Glutamatergic neuron (in vitro differentiated cells): Measurements from ENCODE around the gene THSD4. TPM values are rescaled to one million over a fixed set of nuclear protein-coding genes. Genes with fewer than 3 reads are reported as not detected.

Source experiments
- DNase-seq: peaks from one replicate; pipeline ENCODE4 v3.0.0; 2022
- H3K27ac Mint-ChIP-seq: one replicate; pipeline ENCODE4 v1.8.0; 2020; ENCODE audit warnings: mild to moderate bottlenecking, mixed read lengths, inconsistent platforms; ENCODE audit not compliant: unreplicated experiment
- H3K27me3 Mint-ChIP-seq: one replicate; pipeline ENCODE4 v1.8.0; 2020; ENCODE audit warnings: mild to moderate bottlenecking, moderate library complexity, mixed read lengths, inconsistent platforms; ENCODE audit not compliant: unreplicated experiment
- H3K36me3 Mint-ChIP-seq: one replicate; pipeline ENCODE4 v1.8.0; 2020; ENCODE audit warnings: mild to moderate bottlenecking, mixed read lengths, inconsistent platforms; ENCODE audit not compliant: unreplicated experiment
- H3K4me1 Mint-ChIP-seq: one replicate; pipeline ENCODE4 v1.8.0; 2020; ENCODE audit warnings: mild to moderate bottlenecking, low read depth, mixed read lengths, inconsistent platforms; ENCODE audit not compliant: unreplicated experiment
- H3K4me3 Mint-ChIP-seq: one replicate; pipeline ENCODE4 v1.8.0; 2020; ENCODE audit warnings: mild to moderate bottlenecking, mixed read lengths, inconsistent platforms; ENCODE audit not compliant: unreplicated experiment
- H3K9me3 Mint-ChIP-seq: one replicate; pipeline ENCODE4 v1.8.0; 2020; ENCODE audit warnings: mild to moderate bottlenecking, moderate library complexity, mixed read lengths, inconsistent platforms; ENCODE audit not compliant: unreplicated experiment
- total RNA-seq: library from RNA; stranded (reverse); fragmentation: NEBNext Ultra II Directional; extraction: Animal tissue kit (Norgen Biotek cat#: 25700); gene quantifications from one replicate; pipeline ENCODE4 v1.2.1, GENCODE V29; 2021; ENCODE audit not compliant: unreplicated experiment
- TF ChIP-seq, protein P1 (sequence below): fragments of 200-600 bp; sonication (generic); IDR thresholded peaks from one replicate; pipeline ENCODE4 v1.5.0; 2021; ENCODE audit not compliant: partially characterized antibody, unreplicated experiment

The THSD4 gene
- total RNA-seq, 1 donor from 2014 or later = 12.3 TPM

GRCh38 chr15:71288348-71288955 is 173.2 kb downstream of the THSD4 start:
- TF ChIP-seq, protein P1, sequence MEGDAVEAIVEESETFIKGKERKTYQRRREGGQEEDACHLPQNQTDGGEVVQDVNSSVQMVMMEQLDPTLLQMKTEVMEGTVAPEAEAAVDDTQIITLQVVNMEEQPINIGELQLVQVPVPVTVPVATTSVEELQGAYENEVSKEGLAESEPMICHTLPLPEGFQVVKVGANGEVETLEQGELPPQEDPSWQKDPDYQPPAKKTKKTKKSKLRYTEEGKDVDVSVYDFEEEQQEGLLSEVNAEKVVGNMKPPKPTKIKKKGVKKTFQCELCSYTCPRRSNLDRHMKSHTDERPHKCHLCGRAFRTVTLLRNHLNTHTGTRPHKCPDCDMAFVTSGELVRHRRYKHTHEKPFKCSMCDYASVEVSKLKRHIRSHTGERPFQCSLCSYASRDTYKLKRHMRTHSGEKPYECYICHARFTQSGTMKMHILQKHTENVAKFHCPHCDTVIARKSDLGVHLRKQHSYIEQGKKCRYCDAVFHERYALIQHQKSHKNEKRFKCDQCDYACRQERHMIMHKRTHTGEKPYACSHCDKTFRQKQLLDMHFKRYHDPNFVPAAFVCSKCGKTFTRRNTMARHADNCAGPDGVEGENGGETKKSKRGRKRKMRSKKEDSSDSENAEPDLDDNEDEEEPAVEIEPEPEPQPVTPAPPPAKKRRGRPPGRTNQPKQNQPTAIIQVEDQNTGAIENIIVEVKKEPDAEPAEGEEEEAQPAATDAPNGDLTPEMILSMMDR = no peak
- H3K9me3 Mint-ChIP-seq = no peaks in the 10 kb centered on the region
- no peak overlapping the region for H3K4me3 Mint-ChIP-seq
- peaks cover 4% of the 10 kb centered on the region for H3K27me3 Mint-ChIP-seq
- peaks cover 5% of the 10 kb centered on the region for H3K36me3 Mint-ChIP-seq
- no peaks in the 10 kb centered on the region for H3K4me1 Mint-ChIP-seq
- no peak overlapping the region for H3K27ac Mint-ChIP-seq
- no peak for DNase-seq

DNA sequence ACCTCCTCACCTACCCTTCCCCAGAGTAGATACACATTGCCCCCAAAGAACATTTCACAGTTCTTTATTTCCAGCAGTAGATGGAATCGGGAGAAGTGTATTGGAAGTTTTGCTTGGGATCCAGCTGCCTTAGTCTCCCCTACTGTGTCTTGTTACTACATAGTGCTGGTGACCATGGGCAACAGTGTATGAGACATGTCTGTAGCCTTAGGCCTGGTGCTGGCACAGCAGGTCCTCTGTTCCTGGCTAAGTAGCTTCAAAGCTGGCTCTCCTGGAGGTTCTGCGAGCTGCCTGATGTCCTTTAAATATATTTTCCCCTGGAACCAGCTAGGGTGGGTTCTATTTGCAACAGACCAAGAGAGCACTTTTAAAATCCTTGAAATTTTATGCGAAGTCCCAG is 174.7 kb downstream of the THSD4 start:
- Mint-ChIP-seq H3K4me3 (no peak overlapping the region), H3K36me3 (peaks cover 5% of the 10 kb centered on the region), H3K4me1 (peaks cover 3% of the 10 kb centered on the region), H3K27ac (no peak overlapping the region), H3K9me3 (no peaks in the 10 kb centered on the region), H3K27me3 (peaks cover 4% of the 10 kb centered on the region)
- TF ChIP-seq, protein P1 = no peak
- no peak for DNase-seq

- peaks cover 4% of the 10 kb centered on the region for H3K27me3 Mint-ChIP-seq
- DNase-seq = no peak
- H3K27ac Mint-ChIP-seq = no peak overlapping the region
- H3K9me3 Mint-ChIP-seq = no peaks in the 10 kb centered on the region
- peaks cover 3% of the 10 kb centered on the region for H3K4me1 Mint-ChIP-seq
- no peak overlapping the region for H3K4me3 Mint-ChIP-seq
- peaks cover 5% of the 10 kb centered on the region for H3K36me3 Mint-ChIP-seq
- TF ChIP-seq, protein P1 = no peak
These were observed 175.8 kb downstream of the THSD4 start for GRCh38 chr15:71290881-71291635.

- TF ChIP-seq, protein P1 = no peak
- no peaks in the 10 kb centered on the region for H3K9me3 Mint-ChIP-seq
- peaks cover 3% of the 10 kb centered on the region for H3K4me1 Mint-ChIP-seq
- H3K27ac Mint-ChIP-seq = no peak overlapping the region
- peaks cover 5% of the 10 kb centered on the region for H3K36me3 Mint-ChIP-seq
- H3K4me3 Mint-ChIP-seq = no peak overlapping the region
- DNase-seq = no peak
- H3K27me3 Mint-ChIP-seq = peaks cover 4% of the 10 kb centered on the region
These were observed 176.5 kb downstream of the THSD4 start for GRCh38 chr15:71291723-71292122.

DNA sequence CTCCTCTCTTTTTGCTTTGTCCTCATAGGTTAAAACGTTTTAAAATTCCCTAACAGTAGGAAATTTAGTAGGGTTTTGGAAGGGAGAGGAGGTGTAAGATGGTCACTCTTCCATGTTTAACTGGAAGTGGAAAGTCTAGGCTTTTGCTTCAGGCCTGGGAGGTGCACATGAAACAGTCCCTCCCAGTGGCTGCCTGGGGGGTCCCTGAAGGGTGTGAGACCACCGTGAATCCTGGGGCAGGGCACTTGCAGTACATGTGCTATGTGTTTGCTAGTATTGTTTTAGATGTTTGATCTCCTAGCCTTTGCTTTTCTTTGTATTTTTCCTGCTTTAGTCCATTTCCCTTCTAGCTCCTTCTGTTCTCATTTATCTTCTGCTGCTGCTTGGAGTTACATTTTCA is 178.5 kb downstream of the THSD4 start:
- H3K27me3 Mint-ChIP-seq = peaks cover 2% of the 10 kb centered on the region
- peaks cover 3% of the 10 kb centered on the region for H3K4me1 Mint-ChIP-seq
- TF ChIP-seq, protein P1 = no peak

More for the DNA sequence above, 178.5 kb downstream of the THSD4 start:
- no peak overlapping the region for H3K4me3 Mint-ChIP-seq
- H3K9me3 Mint-ChIP-seq = no peaks in the 10 kb centered on the region
- peaks cover 5% of the 10 kb centered on the region for H3K36me3 Mint-ChIP-seq
- no peak for DNase-seq
- H3K27ac Mint-ChIP-seq = no peak overlapping the region
